ENCODE results near the gene KHK. TPM values are rescaled to one million over a fixed set of nuclear protein-coding genes. Genes with fewer than 3 reads are reported as not detected.
A peak's percentile ranks its signal among the peaks of the same experiment; 100 is the strongest.

Gene KHK
- total and polyA plus RNA-seq, 2 of the 8 experiments (the other 6 are each of a cell fraction or from before 2014, with no cell fraction given) = 11.0 to 17.7 TPM

- peak within 1 kb of the TSS; percentile 88 for H4K8ac ChIP-seq (ENCODE audit: extremely low read depth, insufficient read depth, low read length)
- H3K56ac ChIP-seq (replicated peaks; ENCODE audit: insufficient read length, low read depth, low read length) = peak within 1 kb of the TSS; percentile 10
- no peak within 1 kb of the TSS for H3K27ac ChIP-seq (ENCODE audit: low read depth, low read length)
- peaks cover 8 to 59% (median 44%) of the 10 kb centered on the region in 4 experiments for H3K27me3 ChIP-seq (replicated peaks in 1 of 4; ENCODE audit: control insufficient read depth in 3 of 4, extremely low read depth in 1 of 4, insufficient read depth in 3 of 4, low read length in 3 of 4)
- DNase-seq (ENCODE audit: low read depth in 1 of 2, low spot score in 2 of 2) (peak in 1 of 2 experiments; percentile 71), FAIRE-seq (no peak)
- H3K23ac ChIP-seq (ENCODE audit: insufficient read length) = peak within 1 kb of the TSS; percentile 59
- H3K79me1 ChIP-seq (ENCODE audit: low read depth, low read length) = no peaks in the 10 kb centered on the region
- no peaks in the 10 kb centered on the region for H3K36me3 ChIP-seq (ENCODE audit: control insufficient read depth in 2 of 4, insufficient read depth in 4 of 4, low read length in 3 of 4)
- peak within 1 kb of the TSS; percentile 94 to 98 for H3K4me2 ChIP-seq (ENCODE audit: insufficient read depth in 1 of 2, low read depth in 2 of 2, low read length in 2 of 2)
- peak within 1 kb of the TSS; percentile 62 for H4K5ac ChIP-seq (ENCODE audit: insufficient read length, low read depth, low read length)
- H3K9me3 ChIP-seq (ENCODE audit: insufficient read depth in 2 of 2, low read depth in 1 of 2, low read length in 1 of 2) = no peaks in the 10 kb centered on the region
- peak within 1 kb of the TSS; percentile 86; the same call in 1 of the 2 replicates for H2AFZ ChIP-seq (ENCODE audit: low read length)
- peaks cover 0 to 16% (median 10%) of the 10 kb centered on the region in 4 experiments; a peak in 5 of 7 replicates for H3K4me1 ChIP-seq (replicated peaks in 1 of 4; ENCODE audit: control insufficient read depth in 3 of 4, insufficient read depth in 4 of 4, low read length in 3 of 4)
- H2BK5ac ChIP-seq (ENCODE audit: low read depth, low read length) = no peak within 1 kb of the TSS; the same call in 1 of the 2 replicates
- no peaks in the 10 kb centered on the region for H4K20me1 ChIP-seq (replicated peaks in 1 of 2; ENCODE audit: control insufficient read depth in 1 of 2, insufficient read depth in 2 of 2, low read length in 2 of 2)
- CTCF ChIA-PET (ENCODE audit: partially characterized antibody) = interaction anchor here (0.7 to 1.9 kb wide), 6 partner anchors 13 to 51 kb away, joined by 3 to 6 read pairs (median 4); no protein-coding TSS in a partner anchor
- peak within 1 kb of the TSS; percentile 51; the same call in 1 of the 2 replicates for H3K18ac ChIP-seq (ENCODE audit: extremely low read depth, low read length)
- peak within 1 kb of the TSS; percentile 80; the same call in 1 of the 2 replicates for H2BK12ac ChIP-seq (ENCODE audit: low read depth, low read length)
- H3K9ac ChIP-seq (replicated peaks in 1 of 4; ENCODE audit: extremely low read depth in 1 of 4, low read depth in 3 of 4, low read length in 3 of 4) = peak within 1 kb of the TSS; percentile 9 to 64 (median 43)
- H2BK20ac ChIP-seq (ENCODE audit: low read length) = peak within 1 kb of the TSS; percentile 18; the same call in 1 of the 2 replicates
- H3K14ac ChIP-seq (ENCODE audit: insufficient read length) = no peak within 1 kb of the TSS
- H2BK15ac ChIP-seq (ENCODE audit: low read length) = peak within 1 kb of the TSS; percentile 46
- H2AK5ac ChIP-seq (ENCODE audit: low read depth, low read length) = peak within 1 kb of the TSS; percentile 92
- POLR2A ChIA-PET (ENCODE audit: partially characterized antibody) = interaction anchor here (0.6 to 1.5 kb wide), 6 partner anchors 8 to 64 kb away, joined by 3 to 5 read pairs (median 4); partner anchors contain the start of gene PREB
- H3K79me2 ChIP-seq (ENCODE audit: control insufficient read depth in 1 of 2, insufficient read depth in 2 of 2, low read length in 2 of 2) = no peaks in the 10 kb centered on the region
- 22% methylated on average over 34 of the region's 84 CpGs; no CpG with 5 or more reads in 1 of the 2 experiments for WGBS, 2 experiments (ENCODE audit: extremely low coverage in 1 of 2, insufficient coverage in 1 of 2, insufficient read length in 1 of 2, insufficient replicate concordance in 2 of 2, low coverage in 1 of 2, low lambda C conversion rate in 2 of 2, missing lambda C conversion rate in 1 of 2)
- H3K4me3 ChIP-seq (ENCODE audit: extremely low read depth in 1 of 4, insufficient read depth in 2 of 4, low read depth in 3 of 4, low read length in 4 of 4) = peak within 1 kb of the TSS; percentile 40 to 68 (median 52)
- H3K4ac ChIP-seq (replicated peaks; ENCODE audit: insufficient read length, low read depth, low read length) = no peak within 1 kb of the TSS
- H4K91ac ChIP-seq (replicated peaks; ENCODE audit: insufficient read length, low read length) = peak within 1 kb of the TSS; percentile 98
- no peak within 1 kb of the TSS for H2BK120ac ChIP-seq (replicated peaks; ENCODE audit: low read depth, low read length)
- H3K23me2 ChIP-seq (ENCODE audit: low read depth, low read length) = peaks cover 12% of the 10 kb centered on the region
- 0 out of 2 replicates have a peak, but pooled peaks have one; percentile 11 for TF ChIP-seq TEAD4 (IDR thresholded peaks at IDR 0.05; ENCODE audit: low read depth, low read length)
- TF ChIP-seq CTBP2 (IDR thresholded peaks at IDR 0.05; ENCODE audit: borderline replicate concordance, insufficient read depth, insufficient read length, low read length) = peak; percentile 37
- peak; percentile 35; the same call in 1 of the 2 replicates for TF ChIP-seq NRF1 (IDR thresholded peaks at IDR 0.05; ENCODE audit: low read depth, low read length)
- TF ChIP-seq E2F6 (IDR thresholded peaks at IDR 0.05) = peak; percentile 74
- TF ChIP-seq KDM4A (IDR thresholded peaks at IDR 0.05; ENCODE audit: low read depth, low read length, severe bottlenecking) = peak; percentile 98
- peak; percentile 69 for TF ChIP-seq SUZ12 (IDR thresholded peaks at IDR 0.05; ENCODE audit: low read length)
- peak; percentile 98; the same call in 1 of the 2 replicates for TF ChIP-seq KDM1A (IDR thresholded peaks at IDR 0.05; ENCODE audit: borderline replicate concordance, low read length)
- 0 out of 2 replicates have a peak, but pooled peaks have one; percentile 34 for TF ChIP-seq TAF1 (IDR thresholded peaks at IDR 0.05; ENCODE audit: low read depth, low read length)
- no peak for TF ChIP-seq CBX8 (IDR thresholded peaks at IDR 0.05; ENCODE audit: borderline replicate concordance, low read depth, low read length)
- TF ChIP-seq SIRT6 (IDR thresholded peaks at IDR 0.05; ENCODE audit: low read length) = no peak
These were observed 32.2 kb downstream of the KHK start, which contains the start of gene CGREF1 for GRCh38 chr2:27118525-27119329. Gene CGREF1 (minus strand): TSS chr2:27119128. CDS start chr2:27104366, 14,762 bp downstream.
